Fibroblast of lung (primary cell): ENCODE data around the gene AK5. TPM values are rescaled to one million over a fixed set of nuclear protein-coding genes. Genes with fewer than 3 reads are reported as not detected.

Experiments
- DNase-seq, 2 donors: peaks; one replicate each; pipeline versions ENCODE4 v3.0.0 to v3.0.0-alpha.2; 2010; ENCODE audit warnings: low read depth in 2 of 2
- H2AFZ ChIP-seq: 2 replicates; pipeline ENCODE4 v1.5.1; 2012; ENCODE audit warnings: low read length, control low read depth, inconsistent platforms
- H3K27ac ChIP-seq: 2 replicates; pipeline ENCODE4 v1.5.1; 2011; ENCODE audit warnings: low read length, control low read depth; ENCODE audit not compliant: insufficient read depth
- H3K27me3 ChIP-seq: 2 replicates; pipeline ENCODE4 v1.5.1; 2011; ENCODE audit warnings: mild to moderate bottlenecking, low read length; ENCODE audit not compliant: control insufficient read depth, insufficient read depth
- H3K36me3 ChIP-seq: 2 replicates; pipeline ENCODE4 v1.5.1; 2011; ENCODE audit warnings: low read length; ENCODE audit not compliant: control insufficient read depth, insufficient read depth
- H3K4me1 ChIP-seq: 2 replicates; pipeline ENCODE4 v1.5.1; 2011; ENCODE audit warnings: low read length; ENCODE audit not compliant: control insufficient read depth, insufficient read depth; ENCODE audit errors: extremely low read depth
- H3K4me2 ChIP-seq: 2 replicates; pipeline ENCODE4 v1.5.1; 2011; ENCODE audit warnings: low read length, control low read depth; ENCODE audit not compliant: insufficient read depth; ENCODE audit errors: extremely low read depth
- H3K4me3 ChIP-seq, 4 experiments: fragments of 200-600 bp in 1 of 4; sonication (generic) in 1 of 4; replicated peaks in 1 of 4; 2 replicates each; pipeline ENCODE4 v1.5.1; 2011 to 2016; ENCODE audit warnings: low read length in 4 of 4, low read depth in 3 of 4, mild to moderate bottlenecking in 3 of 4, control low read depth in 2 of 4, inconsistent platforms in 1 of 4, mixed read lengths in 1 of 4; ENCODE audit not compliant: insufficient read depth in 1 of 4; ENCODE audit errors: control extremely low read depth in 1 of 4
- H3K79me2 ChIP-seq: 2 replicates; pipeline ENCODE4 v1.5.1; 2012; ENCODE audit warnings: mild to moderate bottlenecking, low read length, inconsistent platforms; ENCODE audit not compliant: control insufficient read depth, insufficient read depth
- H3K9ac ChIP-seq: 2 replicates; pipeline ENCODE4 v1.5.1; 2011; ENCODE audit warnings: mild to moderate bottlenecking, low read length, control low read depth; ENCODE audit not compliant: insufficient read depth
- H3K9me3 ChIP-seq: 2 replicates; pipeline ENCODE4 v1.5.1; 2012; ENCODE audit warnings: low read depth, low read length; ENCODE audit not compliant: control insufficient read depth, insufficient read depth
- H4K20me1 ChIP-seq: 2 replicates; pipeline ENCODE4 v1.5.1; 2011; ENCODE audit warnings: low read length; ENCODE audit not compliant: control insufficient read depth, insufficient read depth; ENCODE audit errors: extremely low read depth
- EZH2 ChIP-seq: IDR thresholded peaks from 2 replicates; pipeline ENCODE4 v1.5.1; 2012; ENCODE audit warnings: low read length, control low read depth, mild to moderate bottlenecking; ENCODE audit errors: missing control alignments
- polyA plus RNA-seq, 2 donors: library from polyadenylated mRNA; depleted of rRNA in 1 of 2; stranded (reverse) in 1 of 2; unstranded in 1 of 2; fragments of >200 nt; gene quantifications; 2 replicates each; pipeline ENCODE4 v1.2.1, GENCODE V29; 2011 to 2012; ENCODE audit warnings: missing spikeins in 1 of 2
- total RNA-seq: library from RNA; depleted of rRNA; stranded (reverse); fragments of >200 nt; gene quantifications from 2 replicates; pipeline ENCODE4 v1.2.1, GENCODE V29; 2014
- TF ChIP-seq, protein P1 (sequence below), 2 donors: IDR thresholded peaks in 1 of 2; conservative IDR thresholded peaks in 1 of 2; 1 replicate in 1 of 2; 2 replicates in 1 of 2; pipeline ENCODE4 v1.5.1; 2011 to 2012; ENCODE audit warnings: low read length in 2 of 2, control low read depth in 1 of 2, inconsistent platforms in 1 of 2, low read depth in 1 of 2, mild to moderate bottlenecking in 1 of 2

Gene AK5
- total and polyA plus RNA-seq, 2 donors (not counting 1 experiment from before 2014, with no cell fraction given) = 37.9 to 87.7 TPM

DNA sequence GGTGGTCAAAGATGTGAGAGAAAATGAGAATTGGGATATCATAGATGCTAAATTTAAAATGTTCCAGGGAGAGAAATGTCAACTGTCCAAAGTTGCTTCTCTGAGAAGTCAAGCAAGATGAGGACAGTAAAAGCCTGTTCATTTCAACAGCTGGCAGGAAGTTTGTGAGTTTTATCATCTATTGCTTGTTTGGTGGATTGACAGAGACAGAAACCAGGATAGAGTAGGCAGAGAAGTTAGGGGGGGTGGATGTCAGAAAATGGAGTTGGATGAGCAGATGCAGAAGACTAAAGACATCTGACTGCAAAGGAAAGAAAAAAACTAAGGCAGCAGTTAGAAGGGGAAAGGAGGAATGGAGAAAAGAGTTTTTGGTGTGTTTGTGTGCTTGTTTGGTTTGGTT, 78.4 kb downstream of the AK5 start:
- no peak overlapping the region for H3K9ac ChIP-seq
- no peaks in the 10 kb centered on the region for H3K36me3 ChIP-seq
- no peaks in the 10 kb centered on the region for H4K20me1 ChIP-seq
- no peaks in the 10 kb centered on the region for H3K79me2 ChIP-seq
- DNase-seq = no peak
- H3K4me1 ChIP-seq = no peaks in the 10 kb centered on the region
- no peak overlapping the region for H3K4me2 ChIP-seq
- no peak overlapping the region for H3K4me3 ChIP-seq
- H3K27ac ChIP-seq = no peak overlapping the region
- no peaks in the 10 kb centered on the region for H3K9me3 ChIP-seq
- no peaks in the 10 kb centered on the region for H3K27me3 ChIP-seq
- H2AFZ ChIP-seq = no peak overlapping the region
- TF ChIP-seq EZH2 = no peak
- TF ChIP-seq, protein P1, sequence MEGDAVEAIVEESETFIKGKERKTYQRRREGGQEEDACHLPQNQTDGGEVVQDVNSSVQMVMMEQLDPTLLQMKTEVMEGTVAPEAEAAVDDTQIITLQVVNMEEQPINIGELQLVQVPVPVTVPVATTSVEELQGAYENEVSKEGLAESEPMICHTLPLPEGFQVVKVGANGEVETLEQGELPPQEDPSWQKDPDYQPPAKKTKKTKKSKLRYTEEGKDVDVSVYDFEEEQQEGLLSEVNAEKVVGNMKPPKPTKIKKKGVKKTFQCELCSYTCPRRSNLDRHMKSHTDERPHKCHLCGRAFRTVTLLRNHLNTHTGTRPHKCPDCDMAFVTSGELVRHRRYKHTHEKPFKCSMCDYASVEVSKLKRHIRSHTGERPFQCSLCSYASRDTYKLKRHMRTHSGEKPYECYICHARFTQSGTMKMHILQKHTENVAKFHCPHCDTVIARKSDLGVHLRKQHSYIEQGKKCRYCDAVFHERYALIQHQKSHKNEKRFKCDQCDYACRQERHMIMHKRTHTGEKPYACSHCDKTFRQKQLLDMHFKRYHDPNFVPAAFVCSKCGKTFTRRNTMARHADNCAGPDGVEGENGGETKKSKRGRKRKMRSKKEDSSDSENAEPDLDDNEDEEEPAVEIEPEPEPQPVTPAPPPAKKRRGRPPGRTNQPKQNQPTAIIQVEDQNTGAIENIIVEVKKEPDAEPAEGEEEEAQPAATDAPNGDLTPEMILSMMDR (conservative IDR thresholded peaks at IDR 0.05 in 1 of 2, IDR thresholded peaks at IDR 0.05 in 1 of 2; ENCODE audit: low read depth in 1 of 2, low read length in 2 of 2) = no peak

- no peak overlapping the region for H3K9ac ChIP-seq
- no peak overlapping the region for H3K4me2 ChIP-seq
- no peaks in the 10 kb centered on the region for H4K20me1 ChIP-seq
- no peak overlapping the region for H2AFZ ChIP-seq
- no peaks in the 10 kb centered on the region for H3K4me1 ChIP-seq
- H3K36me3 ChIP-seq = no peaks in the 10 kb centered on the region
- no peaks in the 10 kb centered on the region for H3K9me3 ChIP-seq
- no peaks in the 10 kb centered on the region for H3K27me3 ChIP-seq
- no peak for DNase-seq
- no peaks in the 10 kb centered on the region for H3K79me2 ChIP-seq
- TF ChIP-seq EZH2 = no peak
- TF ChIP-seq, protein P1 (conservative IDR thresholded peaks at IDR 0.05 in 1 of 2, IDR thresholded peaks at IDR 0.05 in 1 of 2; ENCODE audit: low read depth in 1 of 2, low read length in 2 of 2) = no peak
- no peak overlapping the region for H3K27ac ChIP-seq
- no peak overlapping the region for H3K4me3 ChIP-seq
Observed at GRCh38 chr1:77361621-77362020, 79.8 kb downstream of the AK5 start.

DNA sequence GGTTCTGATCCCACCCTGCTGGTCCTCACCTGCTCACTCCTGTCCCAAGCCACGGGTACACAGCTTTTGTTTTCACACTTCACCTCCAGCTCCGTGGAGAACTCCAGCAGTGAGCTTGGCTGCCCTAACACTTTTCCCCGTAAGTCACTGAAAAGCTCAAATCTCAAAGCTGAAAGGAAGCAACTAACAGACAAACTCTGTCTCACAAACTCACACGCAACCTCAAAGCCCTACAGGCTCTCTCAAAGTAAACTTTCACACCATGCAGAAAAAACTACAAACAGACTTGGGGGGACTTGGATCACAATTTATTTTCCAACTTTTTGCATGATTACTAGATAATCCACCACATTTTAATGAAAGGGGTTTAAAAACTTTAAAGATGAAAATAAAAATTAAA, 88.3 kb downstream of the AK5 start:
- Histone ChIP-seq H2AFZ (peak overlapping the region; percentile 44), H3K4me1 (peaks cover 8% of the 10 kb centered on the region), H3K4me2 (peak overlapping the region; percentile 38)

More for the DNA sequence above, 88.3 kb downstream of the AK5 start:
- H3K79me2 ChIP-seq = no peaks in the 10 kb centered on the region
- no peaks in the 10 kb centered on the region for H3K36me3 ChIP-seq
- H3K9ac ChIP-seq = no peak overlapping the region
- H3K9me3 ChIP-seq = no peaks in the 10 kb centered on the region
- DNase-seq = peak in 1 of 2 donors; percentile 31
- TF ChIP-seq, protein P1 (conservative IDR thresholded peaks at IDR 0.05 in 1 of 2, IDR thresholded peaks at IDR 0.05 in 1 of 2; ENCODE audit: low read depth in 1 of 2, low read length in 2 of 2) = no peak
- H3K4me3 ChIP-seq = no peak overlapping the region
- peak overlapping the region; percentile 92 for H3K27ac ChIP-seq
- H3K27me3 ChIP-seq = no peaks in the 10 kb centered on the region
- no peaks in the 10 kb centered on the region for H4K20me1 ChIP-seq
